Activated CD4-positive, alpha-beta T cell treated with anti-CD3 and anti-CD28 coated beads, Interleukin-2, amount 50 U/mL, for 48 hours (primary cell): ENCODE data around the gene C18orf63.

Experiments used
- DNase-seq, 2 experiments: peaks; one replicate each; pipeline ENCODE4 v3.0.0-alpha.2; 2020

The C18orf63 gene

GRCh38 chr18:74331404-74331803, 15.8 kb downstream of the C18orf63 start:
- no peak for DNase-seq

DNA sequence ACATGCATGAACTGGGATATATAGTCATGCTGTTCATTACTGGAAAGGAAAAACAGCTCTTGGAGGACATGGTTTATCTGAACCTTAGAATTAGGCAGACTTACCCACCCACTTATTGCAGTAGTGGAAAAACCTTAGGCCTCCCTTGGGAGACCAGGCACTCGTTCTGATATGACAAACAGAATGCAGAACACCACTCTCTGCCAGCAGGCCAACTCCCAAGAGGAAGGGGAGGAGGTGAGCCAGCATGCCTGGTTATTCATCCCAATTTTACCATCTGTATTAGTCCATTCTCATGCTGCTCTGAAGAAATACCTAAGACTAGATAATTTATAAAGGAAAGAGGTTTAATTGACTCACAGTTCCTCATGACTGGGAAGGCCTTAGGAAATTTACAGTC, 17.5 kb downstream of the C18orf63 start:
- DNase-seq: no peak

GRCh38 chr18:74334242-74334893, 18.7 kb downstream of the C18orf63 start:
- DNase-seq: no peak

- no peak for DNase-seq
These were observed 21.0 kb downstream of the C18orf63 start for GRCh38 chr18:74336656-74337055.

GRCh38 chr18:74337155-74337911, 21.7 kb downstream of the C18orf63 start:
- DNase-seq: no peak

- DNase-seq: no peak
These were observed 22.3 kb downstream of the C18orf63 start for GRCh38 chr18:74337912-74338309.

GRCh38 chr18:74342416-74343043, 26.9 kb downstream of the C18orf63 start:
- no peak for DNase-seq

GRCh38 chr18:74346206-74346605, 30.6 kb downstream of the C18orf63 start:
- DNase-seq: no peak

DNA sequence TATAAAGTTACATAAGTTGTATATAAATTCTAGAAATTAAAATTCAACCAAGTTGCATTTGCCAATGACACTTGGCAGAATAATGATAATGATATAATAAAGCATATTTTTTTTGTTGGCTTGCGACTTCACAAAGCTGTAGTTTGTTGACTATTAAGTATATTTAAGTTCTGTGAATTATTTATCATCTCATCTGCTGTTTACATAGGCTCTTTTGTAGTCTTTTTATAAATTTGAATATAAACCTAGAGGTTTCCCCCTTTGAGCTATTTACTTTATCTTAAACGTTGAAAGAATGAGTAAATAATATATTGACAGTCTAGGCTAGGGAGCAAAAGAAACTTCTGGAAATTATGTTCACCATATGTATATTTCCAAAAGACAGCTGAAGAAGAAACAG, 32.9 kb downstream of the C18orf63 start:
- no peak for DNase-seq

DNA sequence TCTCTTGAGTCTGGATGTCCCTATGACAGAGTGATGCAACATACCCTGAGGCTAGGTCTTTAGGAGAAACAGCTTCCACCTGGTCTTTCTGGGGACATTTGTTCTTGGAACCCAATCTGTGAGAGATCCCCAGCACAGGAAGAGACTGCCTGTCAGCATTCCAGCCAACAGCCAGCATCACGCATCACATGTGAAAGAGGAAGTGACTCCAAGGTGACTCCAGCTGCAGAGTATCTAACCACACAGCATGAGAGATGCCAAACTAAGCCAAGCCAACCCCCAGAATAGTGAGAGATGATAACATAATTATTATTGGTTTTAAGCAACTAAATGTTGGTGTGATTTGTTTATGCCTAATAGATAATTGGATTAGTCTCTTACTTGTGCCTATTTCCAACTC, 35.7 kb downstream of the C18orf63 start:
- DNase-seq: no peak

DNA sequence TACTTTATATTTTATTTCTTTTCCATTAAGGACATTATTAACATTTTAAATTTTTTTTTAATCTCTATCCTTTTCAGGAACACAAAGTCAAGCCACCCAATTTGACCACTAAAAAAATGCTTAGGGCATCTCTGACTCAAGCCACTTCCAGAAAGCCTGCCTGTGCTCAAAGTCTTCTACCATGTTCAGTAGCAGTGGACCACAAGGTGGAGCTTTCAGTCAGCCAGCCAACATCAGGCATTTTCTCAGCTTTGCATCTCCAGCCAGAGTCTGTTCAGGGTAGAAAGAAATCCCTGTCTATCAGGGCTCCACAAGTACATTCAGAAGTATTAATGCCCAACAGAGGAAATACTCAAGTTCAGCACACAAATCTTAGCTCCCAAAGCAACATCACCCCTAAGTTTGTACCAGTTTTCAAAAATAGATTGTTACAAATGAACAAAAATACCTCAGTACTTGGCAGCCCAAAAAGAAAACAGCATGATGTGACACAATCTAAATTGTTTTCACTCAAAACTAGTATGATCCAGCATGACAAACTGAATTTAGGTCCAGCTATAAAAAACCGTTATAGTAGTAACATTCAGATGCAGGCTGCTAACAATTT, 37.6 kb downstream of the C18orf63 start:
- DNase-seq: peak; percentile 34 to 36

DNA sequence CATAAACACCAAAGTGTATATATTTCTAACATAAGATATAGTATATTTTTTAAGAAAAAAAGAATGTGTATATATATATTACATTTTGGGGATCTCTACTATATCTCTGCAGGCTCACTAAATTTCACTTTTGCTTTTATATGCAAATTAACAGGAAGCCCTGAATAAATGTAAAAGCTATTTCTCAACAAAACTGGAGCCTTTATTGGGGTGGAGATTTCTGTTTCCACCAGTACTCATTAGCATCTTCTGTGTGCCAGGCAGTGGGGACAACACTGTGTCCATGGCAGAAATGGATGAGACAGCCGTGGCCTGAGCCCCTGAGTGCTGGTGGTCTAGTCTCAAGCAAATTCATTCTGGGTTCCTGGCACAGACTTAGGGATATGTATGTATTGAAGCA, 41.3 kb downstream of the C18orf63 start:
- no peak for DNase-seq

GRCh38 chr18:74360852-74361655, 45.4 kb downstream of the C18orf63 start:
- no peak for DNase-seq

DNA sequence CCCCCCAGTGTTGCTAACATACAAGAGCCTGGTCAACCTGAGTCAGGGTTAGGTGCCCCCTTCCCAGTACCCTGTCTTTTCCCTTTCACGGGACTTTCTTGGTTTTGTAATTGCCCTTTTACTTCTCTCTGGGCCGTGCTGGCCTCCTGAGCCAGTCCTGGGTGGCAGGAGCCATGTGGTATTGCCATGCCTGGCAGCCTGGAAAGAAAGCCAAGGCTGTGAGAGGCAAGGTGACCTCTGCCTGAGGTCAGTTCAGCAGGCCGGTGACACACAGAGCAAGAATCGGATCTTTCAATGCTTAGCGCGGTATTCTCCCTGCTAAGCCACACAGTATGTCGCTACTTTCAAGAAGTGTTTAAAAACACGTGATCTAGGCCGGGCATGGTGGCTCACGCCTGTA, 52.3 kb downstream of the C18orf63 start:
- no peak for DNase-seq

GRCh38 chr18:74368901-74369705, 53.5 kb downstream of the C18orf63 start:
- no peak for DNase-seq

GRCh38 chr18:74370115-74370514, 54.5 kb downstream of the C18orf63 start:
- DNase-seq: no peak

DNA sequence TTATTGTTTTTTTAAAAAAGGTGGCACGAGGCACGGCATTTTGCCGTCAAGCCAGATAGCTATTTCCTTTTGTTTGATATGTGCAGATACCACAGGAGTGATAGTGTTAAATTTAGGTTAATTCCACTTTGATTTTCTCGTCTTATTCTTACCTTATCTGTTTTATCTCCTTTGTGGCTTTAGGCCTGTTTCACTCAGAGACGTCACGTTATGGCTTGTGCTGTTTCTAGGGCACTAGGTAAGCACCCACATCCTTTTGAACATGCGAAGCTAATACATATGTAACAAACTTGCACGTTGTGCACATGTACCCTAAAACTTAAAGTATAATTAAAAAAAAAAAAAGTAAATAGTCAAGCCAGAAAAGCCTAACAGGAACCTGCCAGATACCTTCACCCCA, 57.8 kb downstream of the C18orf63 start:
- DNase-seq: no peak

- DNase-seq: no peak
These were observed 60.4 kb downstream of the C18orf63 start for GRCh38 chr18:74375999-74376398.

DNA sequence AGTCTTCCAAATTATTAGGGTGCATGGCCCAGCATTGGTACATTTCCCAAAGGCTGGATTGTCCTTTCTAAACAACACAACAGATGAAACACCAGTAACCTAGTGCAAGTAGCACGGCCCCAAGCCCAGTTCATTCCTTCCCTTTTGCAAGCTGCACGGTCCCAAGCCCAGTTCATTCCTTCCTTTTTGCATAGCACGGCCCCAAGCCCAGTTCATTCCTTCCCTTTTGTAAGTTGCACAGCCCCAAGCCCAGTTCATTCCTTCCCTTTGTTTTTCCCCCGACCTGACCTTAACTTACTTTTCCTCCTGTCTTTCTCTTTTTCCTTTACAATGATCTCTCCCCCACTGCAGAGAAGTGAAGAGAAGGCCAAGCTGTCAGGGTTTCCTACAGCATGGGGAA, 60.9 kb downstream of the C18orf63 start:
- no peak for DNase-seq

- no peak for DNase-seq
These were observed 62.1 kb downstream of the C18orf63 start for GRCh38 chr18:74377776-74378175.

DNA sequence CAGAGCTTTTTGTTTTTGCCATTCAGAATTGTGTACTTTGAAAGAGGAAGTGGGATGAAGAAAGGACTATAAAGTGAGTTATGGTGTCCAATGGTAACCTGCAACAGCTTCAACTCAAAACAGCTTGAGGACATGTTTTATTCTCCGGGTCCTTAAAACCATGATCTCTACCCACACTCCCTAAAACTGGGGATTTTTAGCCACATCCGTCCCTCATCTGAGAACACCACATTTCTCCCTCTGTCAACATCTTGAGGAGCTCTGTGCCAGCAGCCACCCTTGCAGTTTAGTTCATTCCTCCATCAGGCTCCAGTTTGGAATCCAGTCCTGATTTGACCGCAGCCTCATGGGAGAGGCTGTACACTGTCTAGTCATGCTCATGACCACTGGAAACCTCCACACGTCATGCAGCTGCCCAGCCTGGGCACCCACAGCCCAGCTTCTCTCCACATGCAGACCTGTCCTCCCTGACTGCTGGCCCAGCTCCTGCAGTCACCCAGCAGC, 62.6 kb downstream of the C18orf63 start:
- no peak for DNase-seq

DNA sequence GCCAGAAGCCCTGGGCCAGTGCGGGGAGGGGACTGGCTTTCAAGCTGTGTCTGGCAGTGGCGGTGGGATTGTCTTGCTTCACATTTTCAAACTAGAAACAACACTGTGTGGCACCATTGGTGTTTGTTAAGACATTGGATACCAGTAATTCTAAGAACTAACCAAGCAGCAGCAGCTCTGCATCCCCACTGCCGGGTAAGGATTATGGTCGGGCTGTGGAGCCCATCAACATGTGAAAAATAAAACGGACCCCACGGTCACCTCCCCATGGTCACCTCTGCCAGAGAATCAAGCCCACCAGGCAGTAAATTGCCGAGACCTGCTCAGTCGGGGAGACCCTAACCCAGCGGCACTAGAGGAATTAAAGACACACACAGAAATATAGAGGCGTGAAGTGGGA, 65.3 kb downstream of the C18orf63 start:
- no peak for DNase-seq
